Activated CD4-positive, alpha-beta T cell treated with anti-CD3 and anti-CD28 coated beads for 24 hours (primary cell): ENCODE measurements around the gene VPS13D.

ENCODE experiments used
- DNase-seq, 2 donors: peaks; one replicate each; pipeline ENCODE4 v3.0.0-alpha.2; 2020; ENCODE audit warnings: low read depth in 2 of 2

The VPS13D gene

DNA sequence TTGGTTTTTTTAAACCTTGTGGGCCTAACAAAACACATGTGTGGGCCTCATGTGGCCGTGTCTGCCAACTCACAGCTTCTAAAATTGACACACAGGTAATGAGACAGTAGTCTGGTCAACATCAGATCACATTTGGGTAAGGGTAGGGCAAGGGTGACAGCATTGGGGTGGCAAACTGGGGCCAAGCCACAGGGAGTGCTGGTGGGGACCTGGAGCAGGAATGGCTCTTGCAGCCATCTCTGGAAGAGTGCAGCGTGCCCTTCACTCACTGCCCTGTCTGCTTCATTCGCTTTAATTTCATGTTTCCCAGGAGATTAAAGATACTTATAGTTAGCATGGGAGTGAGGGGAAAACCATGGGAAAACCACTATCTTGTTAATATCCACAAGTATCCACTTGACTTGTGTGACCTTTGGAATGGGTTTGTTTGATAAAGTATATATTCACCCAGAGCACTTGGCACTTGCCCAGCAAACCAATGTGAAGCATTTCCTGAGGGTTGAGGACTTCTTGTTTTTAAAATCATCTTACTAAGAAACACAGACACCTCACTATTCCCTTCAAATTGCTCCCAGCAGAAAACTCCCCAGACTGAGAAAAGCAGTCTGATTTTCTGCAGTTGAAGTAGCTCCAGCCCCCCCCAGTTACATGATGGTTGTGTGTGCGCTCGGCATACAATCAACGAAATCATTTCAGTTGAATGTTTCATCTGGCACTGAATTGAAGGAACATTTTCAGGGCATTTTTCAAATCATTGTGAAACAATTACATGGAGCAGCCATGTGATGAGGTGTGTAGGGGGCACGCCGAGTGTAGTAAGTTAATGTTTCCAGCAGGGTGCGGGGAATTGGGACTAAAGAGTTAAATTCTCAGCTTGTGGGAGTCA is 175.7 kb downstream of the VPS13D start:
- no peak for DNase-seq

- no peak for DNase-seq
Measured at GRCh38 chr1:12406211-12407021, 176.6 kb downstream of the VPS13D start.

DNA sequence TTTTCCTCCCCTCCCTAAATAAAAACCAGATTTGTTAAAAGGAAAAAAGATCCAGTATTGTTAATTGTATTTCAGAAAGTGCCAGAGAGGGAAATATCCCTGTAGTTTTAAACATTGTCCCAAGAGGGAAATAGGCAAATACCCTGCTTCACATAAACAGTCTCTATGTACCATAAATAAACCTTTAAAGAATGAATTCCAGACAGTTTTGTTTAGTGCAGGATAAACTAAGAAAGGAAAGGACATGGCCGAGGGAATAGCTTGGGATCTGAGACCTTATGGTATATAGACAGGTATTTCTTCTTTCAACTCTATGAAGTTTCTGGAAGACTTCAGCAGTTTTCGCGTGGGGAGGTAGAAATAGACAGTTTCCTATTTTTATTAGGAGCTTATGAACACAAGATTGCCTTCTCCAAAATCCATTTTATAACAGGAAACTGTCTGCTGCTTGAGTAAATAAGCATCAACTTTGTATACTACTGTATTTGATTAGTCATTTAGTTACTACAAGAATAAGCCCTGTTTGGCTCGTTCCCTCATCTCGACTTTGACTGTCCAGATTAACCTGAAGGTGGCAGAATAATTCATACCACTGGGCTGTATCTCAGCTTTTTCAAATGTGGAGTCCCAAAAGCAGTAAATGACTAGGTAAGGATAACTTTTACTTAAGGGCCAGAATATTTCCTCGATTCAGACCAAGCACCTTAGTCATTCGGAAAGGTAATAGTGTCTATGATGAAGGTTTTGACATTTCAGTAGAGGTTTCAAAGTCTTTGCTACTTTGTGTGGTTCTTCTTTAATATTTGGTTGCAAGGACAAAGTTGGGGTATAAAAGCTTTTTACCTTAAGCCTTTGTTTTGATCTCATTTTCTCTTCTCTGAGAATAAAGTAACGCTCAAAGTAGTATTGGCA is 177.5 kb downstream of the VPS13D start:
- DNase-seq: peak in 1 of 2 donors; percentile 10

DNA sequence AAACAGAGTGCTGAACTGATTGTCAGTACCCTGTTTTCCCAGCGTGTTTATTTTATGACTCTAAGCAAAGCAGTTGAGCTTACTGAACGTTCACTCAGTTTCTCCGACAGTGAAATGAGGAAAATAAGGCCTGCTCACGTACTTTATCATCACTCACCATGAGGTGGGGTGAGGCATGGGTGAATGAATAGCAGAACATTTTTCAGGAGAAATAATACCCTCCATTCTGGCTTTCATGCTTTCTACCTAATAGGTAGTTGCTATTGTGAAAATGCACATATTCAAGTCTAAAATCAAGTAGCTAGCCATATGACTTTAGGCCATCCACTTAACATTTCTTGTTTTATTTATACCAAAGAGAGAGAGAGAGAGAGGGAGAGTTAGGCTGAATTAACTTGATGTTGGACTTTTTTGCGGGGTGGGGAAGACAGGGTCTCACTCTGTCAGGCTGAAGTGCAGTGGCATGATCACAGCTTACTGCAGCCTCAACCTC is 178.2 kb downstream of the VPS13D start:
- no peak for DNase-seq

GRCh38 chr1:12408662-12409061 is 178.8 kb downstream of the VPS13D start:
- DNase-seq: no peak

DNA sequence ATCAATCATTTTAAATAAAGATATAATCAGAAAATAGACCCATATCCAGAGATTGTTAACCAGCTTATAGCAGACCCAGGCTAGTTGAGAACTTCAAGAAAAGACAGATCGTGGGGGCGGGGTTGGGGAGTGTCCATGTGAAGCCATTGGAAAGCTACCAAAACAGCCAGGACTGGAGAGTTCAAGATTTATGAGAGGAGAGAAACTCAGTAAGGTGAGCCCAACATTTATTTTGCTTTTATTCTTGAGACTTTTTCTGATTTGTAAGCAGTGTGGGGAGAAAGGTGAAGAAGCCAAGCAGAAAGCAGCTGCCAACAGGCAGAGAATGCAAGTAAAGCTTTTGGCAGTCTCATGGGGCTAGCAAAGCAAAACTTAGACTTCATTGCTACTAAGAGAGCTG is 179.9 kb downstream of the VPS13D start:
- no peak for DNase-seq

DNA sequence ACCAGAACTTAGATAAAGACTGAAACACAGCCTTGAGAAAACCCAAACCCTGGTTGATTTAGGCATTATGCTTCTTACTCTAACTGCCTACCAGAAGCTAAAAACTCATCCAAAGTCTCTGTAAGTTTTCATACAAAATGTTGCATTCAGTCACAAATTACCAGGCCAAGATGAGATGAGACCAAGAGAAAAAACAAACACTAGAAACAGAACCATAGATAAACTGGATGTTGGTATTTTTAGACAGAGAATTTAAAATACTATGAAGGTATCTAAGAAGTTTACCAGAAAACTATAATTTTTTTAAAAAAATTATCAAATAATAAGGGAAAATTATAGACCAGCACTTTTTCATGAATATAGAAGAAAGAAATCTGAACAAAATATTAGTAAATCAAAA is 180.5 kb downstream of the VPS13D start:
- DNase-seq: no peak

GRCh38 chr1:12411098-12411497 is 181.3 kb downstream of the VPS13D start:
- no peak for DNase-seq

DNA sequence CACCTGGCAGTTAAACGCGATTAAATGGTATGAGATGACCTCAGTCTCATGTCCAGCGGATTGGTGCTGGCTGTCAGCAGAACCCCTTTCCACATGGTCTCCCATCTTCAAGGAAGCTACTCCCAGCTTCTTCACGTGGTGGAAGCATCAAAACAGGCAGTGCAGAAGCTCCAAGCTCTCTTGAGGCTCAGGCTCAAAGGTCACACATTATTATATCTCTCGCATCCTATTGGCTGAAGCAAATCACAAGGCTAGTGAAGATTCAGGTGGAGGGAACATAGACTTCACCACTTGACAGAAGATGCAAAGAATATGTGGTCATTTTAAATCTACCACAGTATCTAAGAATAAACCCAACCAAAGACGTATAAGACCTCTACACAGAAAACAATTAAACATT is 181.9 kb downstream of the VPS13D start:
- no peak for DNase-seq

DNA sequence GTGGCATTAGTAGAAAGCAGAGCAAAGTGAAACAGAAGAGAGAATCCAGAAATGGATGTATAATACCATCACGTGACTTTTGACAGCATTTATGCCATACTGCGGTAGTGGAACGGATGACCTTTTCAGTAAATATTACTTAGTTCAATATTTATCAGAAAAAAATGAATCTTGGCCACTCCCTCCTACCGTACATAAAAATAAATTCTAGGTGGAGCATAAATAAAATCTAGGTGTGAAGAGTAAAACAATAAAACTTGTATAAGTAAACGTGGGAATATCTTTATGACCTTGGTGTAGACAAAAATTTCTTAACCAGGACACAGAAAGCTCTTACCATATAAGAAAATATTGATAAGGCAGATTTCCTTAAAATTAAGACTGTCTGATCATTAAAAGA is 182.6 kb downstream of the VPS13D start:
- no peak for DNase-seq

DNA sequence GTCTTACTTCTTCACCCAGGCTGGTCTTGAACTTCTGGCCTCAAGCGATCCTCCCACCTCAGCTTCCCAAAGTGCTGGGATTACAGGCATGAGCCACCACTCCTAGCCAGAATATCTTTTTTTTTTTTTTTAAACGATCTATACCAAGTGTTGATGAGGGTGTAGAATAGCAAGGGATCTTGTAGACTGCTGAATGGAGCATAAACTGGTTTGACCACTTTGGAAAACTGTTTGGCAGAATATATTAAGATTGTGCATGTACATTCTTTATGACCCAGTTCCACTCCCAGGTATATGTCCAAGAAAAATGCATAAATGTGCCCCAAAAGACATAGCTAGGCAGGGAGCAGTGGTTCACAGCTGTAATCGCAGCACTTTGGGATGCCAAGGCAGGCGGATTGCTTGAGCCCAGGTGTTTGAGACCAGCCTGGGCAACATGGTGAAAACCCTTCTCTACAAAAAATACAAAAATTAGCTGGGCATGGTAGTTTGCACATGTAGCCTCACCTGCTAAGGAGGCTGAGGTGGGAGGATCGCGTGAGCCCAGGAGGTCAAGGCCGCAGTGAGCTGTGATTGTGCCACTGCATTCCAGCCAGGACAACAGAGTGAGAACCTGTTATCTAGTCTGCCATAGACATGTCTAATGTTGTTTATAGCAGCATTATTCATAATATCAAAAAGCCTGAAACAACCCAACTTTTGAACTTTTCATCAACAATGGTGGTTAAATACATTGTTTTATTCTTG is 184.0 kb downstream of the VPS13D start:
- no peak for DNase-seq

DNA sequence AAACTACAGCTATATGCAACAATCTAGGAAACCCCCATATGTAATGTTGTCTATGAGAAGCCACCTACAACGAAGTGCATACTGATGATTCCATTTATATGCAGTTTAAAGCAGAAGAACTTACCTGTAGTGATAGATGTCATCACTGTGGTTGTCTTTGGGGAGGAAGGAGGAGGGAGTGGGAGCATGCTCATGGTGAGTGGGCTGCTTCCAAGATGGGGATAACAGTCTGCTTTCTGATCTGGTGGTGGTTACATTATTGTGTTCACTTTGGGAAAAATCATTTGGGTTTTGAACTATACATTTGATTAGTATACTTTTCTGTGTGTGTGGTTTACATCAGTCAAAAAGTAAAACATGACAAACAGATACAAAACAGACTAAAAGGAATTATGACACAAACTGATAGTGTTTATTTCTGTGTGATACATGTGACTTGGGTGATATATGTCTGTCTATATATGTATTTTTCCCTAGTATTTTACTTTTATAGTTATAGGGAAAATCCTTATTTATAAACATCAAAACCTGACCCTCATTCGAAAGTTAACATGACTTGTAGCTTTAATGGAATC is 184.7 kb downstream of the VPS13D start:
- DNase-seq: no peak

DNA sequence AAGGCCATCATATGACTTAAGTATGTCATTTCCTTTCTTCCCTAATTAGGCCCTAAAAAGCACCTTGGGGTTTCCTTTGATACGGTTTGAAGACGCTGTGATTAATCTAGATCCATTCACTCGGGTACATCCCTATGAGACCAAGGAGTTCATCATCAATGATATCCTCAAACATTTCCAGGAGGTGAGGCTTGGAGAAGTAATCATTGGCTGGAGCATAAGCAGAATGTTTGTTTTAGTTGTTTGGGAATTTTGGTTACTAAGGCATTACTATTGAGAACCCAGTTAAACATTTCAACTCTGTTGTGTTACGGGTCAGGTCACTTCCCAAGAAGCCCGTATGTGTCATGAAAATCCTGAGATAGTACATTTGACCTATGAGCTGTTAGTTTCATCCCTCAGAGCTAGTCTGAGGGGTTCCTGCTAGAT is 185.2 kb downstream of the VPS13D start:
- no peak for DNase-seq

DNA sequence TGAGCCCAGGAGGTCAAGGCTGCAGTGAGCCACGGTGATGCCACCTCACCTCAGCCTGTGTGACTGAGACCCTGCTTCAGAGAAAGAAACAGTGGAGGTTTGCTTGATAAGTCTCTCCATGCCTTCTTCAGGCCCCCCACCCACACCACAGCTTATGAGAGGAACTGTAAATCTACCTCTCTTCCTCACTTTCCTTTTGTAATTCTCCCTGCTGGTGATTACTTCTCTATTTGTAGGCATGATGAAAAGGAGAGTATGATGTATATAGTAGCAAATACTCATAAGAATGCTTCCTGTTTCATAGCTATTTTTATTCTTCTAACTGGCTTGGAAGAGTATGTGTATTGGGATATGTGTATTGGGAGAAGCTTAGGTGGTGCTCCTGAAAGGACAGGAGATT is 186.3 kb downstream of the VPS13D start:
- DNase-seq: no peak

GRCh38 chr1:12416744-12417143 is 186.9 kb downstream of the VPS13D start:
- no peak for DNase-seq

DNA sequence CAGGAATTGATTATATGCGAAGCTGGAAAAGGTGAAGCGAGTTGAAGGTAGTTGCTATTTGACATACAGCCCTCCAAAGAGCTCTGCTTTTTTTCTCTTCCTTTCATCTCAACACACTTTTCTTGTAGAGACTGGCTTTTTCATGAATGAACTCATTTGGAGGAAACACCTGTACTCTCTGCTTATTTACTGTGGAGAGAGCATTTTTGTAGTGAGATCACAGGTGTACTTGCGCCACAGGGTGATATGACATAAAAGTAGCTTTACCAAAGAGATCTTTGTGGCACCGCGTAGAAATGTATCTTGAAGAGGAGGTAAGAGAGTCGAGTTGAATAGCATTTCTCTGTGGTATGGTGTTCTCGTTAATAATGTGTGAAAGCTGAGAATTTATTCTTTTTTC is 187.6 kb downstream of the VPS13D start:
- no peak for DNase-seq

GRCh38 chr1:12420171-12420570 is 190.3 kb downstream of the VPS13D start:
- DNase-seq: no peak

DNA sequence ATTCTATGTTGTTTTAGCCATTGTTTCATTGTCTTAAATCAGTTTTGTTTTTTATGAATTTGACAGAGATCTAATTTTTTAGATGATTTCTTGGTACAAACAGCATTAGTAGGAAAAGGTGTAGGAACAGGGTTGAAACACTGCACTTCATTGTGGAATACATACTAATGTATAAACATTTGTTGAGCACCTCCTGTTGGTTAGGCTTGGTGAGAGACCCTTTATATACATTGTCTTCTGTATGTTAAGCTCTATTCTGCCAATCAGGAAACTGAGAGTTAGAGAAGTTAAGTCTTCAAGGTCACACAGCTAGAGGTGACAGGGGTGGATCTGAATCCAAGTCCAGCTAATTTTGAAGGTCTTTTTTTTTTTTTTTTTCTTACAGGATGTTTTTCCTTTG is 192.7 kb downstream of the VPS13D start:
- DNase-seq: no peak

GRCh38 chr1:12424087-12424529 is 194.3 kb downstream of the VPS13D start:
- DNase-seq: no peak

DNA sequence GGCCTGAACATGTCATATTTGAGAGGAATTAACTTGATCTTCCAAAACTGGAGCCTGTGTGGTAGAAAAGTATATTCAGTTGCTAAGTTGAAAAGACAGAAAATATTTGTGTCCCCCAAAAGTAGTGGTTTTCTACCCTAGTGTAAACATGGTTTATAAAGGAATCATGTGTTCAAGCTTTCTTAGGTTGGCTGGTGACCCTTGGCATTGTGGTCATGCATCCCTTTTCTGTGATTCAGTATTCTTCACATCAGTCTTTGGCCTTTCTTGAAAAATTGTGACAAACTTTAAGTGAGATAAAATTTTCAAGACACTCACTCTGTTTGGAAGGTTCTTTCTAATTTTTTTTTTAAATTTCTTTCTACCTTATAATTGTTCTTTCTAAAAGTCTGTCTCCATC is 195.0 kb downstream of the VPS13D start:
- DNase-seq: no peak

- no peak for DNase-seq
Measured at GRCh38 chr1:12426030-12426429, 196.2 kb downstream of the VPS13D start.
